ELR (cell line): ENCODE data around the gene DUSP28.
"Not testable (repeated sequence)": the region's sequence is repeated elsewhere in the genome, so short reads cannot be mapped to it uniquely, and the experiment has no call there.

Experiments used
- DNase-seq: peaks from one replicate; pipeline ENCODE4 v3.0.0-alpha.2; 2015; ENCODE audit warnings: low read depth

DUSP28 gene

GRCh38 chr2:240560480-240561324 lies 545 bp downstream of the DUSP28 start:
- peak; percentile 99 for DNase-seq

- DNase-seq = peak; percentile 87
These were observed 1.3 kb downstream of the DUSP28 start for GRCh38 chr2:240561325-240561971.

GRCh38 chr2:240563231-240563630 lies 3.1 kb downstream of the DUSP28 start:
- DNase-seq = not testable (repeated sequence)

- DNase-seq = no peak
These were observed 3.9 kb downstream of the DUSP28 start for GRCh38 chr2:240563951-240564560.

GRCh38 chr2:240564561-240565332 lies 4.6 kb downstream of the DUSP28 start:
- DNase-seq = peak; percentile 50

- peak; percentile 85 for DNase-seq
These were observed 5.4 kb downstream of the DUSP28 start for GRCh38 chr2:240565333-240566202.

- DNase-seq = peak; percentile 90
These were observed 6.3 kb downstream of the DUSP28 start for GRCh38 chr2:240566203-240567136.

- peak; percentile 44 for DNase-seq
These were observed 7.1 kb downstream of the DUSP28 start for GRCh38 chr2:240567137-240567871.

- DNase-seq = peak; percentile 55
These were observed 7.9 kb downstream of the DUSP28 start, which contains the start of gene RNPEPL1 for GRCh38 chr2:240567872-240568677. Gene RNPEPL1 (plus strand): TSS chr2:240568484. CDS start chr2:240568587, 103 bp downstream.

GRCh38 chr2:240568678-240569522 lies 8.7 kb downstream of the DUSP28 start:
- DNase-seq = peak; percentile 64

- DNase-seq = no peak
These were observed 9.4 kb downstream of the DUSP28 start for GRCh38 chr2:240569523-240569997.

- no peak for DNase-seq
These were observed 9.9 kb downstream of the DUSP28 start for GRCh38 chr2:240569998-240570530.

- no peak for DNase-seq
These were observed 10.6 kb downstream of the DUSP28 start for GRCh38 chr2:240570531-240571313.

GRCh38 chr2:240571314-240571973 lies 11.3 kb downstream of the DUSP28 start:
- no peak for DNase-seq
